ENCODE measurements around the gene CYB5D1. TPM values are rescaled to one million over a fixed set of nuclear protein-coding genes. Genes with fewer than 3 reads are reported as not detected.

Gene CYB5D1
- total and polyA plus RNA-seq, 2 experiments from 2014 or later = 12.2 to 14.1 TPM

DNA sequence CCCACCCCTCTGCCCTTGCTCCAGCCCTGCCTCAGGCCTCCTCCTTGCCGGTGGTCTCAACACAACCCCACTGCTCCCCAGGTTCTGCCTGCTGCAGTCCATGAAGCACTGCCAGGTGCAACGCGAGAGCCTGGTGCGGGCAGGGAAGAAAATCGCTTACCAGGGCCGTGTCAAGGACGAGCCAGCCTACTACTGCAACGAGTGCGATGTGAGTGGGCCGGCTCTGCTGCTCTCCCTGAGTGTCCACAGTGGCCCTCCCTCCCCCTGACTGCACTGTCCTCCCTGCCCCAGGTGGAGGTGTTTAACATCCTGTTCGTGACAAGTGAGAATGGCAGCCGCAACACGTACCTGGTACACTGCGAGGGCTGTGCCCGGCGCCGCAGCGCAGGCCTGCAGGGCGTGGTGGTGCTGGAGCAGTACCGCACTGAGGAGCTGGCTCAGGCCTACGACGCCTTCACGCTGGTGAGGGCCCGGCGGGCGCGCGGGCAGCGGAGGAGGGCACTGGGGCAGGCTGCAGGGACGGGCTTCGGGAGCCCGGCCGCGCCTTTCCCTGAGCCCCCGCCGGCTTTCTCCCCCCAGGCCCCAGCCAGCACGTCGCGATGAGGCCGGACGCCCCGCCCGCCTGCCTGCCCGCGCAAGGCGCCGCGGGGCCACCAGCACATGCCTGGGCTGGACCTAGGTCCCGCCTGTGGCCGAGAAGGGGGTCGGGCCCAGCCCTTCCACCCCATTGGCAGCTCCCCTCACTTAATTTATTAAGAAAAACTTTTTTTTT lies 4.7 kb upstream of the CYB5D1 start:
- Histone ChIP-seq H3K4me1 (ENCODE audit: insufficient read depth) (peaks cover 26% of the 10 kb centered on the region), H3K9me2 (replicated peaks; ENCODE audit: insufficient read depth) (no peaks in the 10 kb centered on the region), H2AFZ (no peak overlapping the region), H3K4me2 (no peak overlapping the region), H3K27me3 (no peaks in the 10 kb centered on the region), H3K27ac (no peak overlapping the region), H3K4me3 (no peak overlapping the region), H3K9me3 (ENCODE audit: low read depth) (no peaks in the 10 kb centered on the region), H3K79me2 (peaks cover 35% of the 10 kb centered on the region), H4K20me1 (ENCODE audit: insufficient read depth, poor library complexity, severe bottlenecking) (peaks cover 49% of the 10 kb centered on the region), H3K36me3 (replicated peaks; ENCODE audit: insufficient read depth, low read depth) (no peaks in the 10 kb centered on the region)
- DNase-seq (ENCODE audit: low spot score) = peak; percentile 14
- WGBS (ENCODE audit: low lambda C conversion rate, missing lambda C conversion rate) = 89% methylated on average over 34 of the region's 51 CpGs
- TF ChIP-seq EZH2 (IDR thresholded peaks at IDR 0.05; ENCODE audit: borderline replicate concordance) = no peak
- TF ChIP-seq, protein P1, sequence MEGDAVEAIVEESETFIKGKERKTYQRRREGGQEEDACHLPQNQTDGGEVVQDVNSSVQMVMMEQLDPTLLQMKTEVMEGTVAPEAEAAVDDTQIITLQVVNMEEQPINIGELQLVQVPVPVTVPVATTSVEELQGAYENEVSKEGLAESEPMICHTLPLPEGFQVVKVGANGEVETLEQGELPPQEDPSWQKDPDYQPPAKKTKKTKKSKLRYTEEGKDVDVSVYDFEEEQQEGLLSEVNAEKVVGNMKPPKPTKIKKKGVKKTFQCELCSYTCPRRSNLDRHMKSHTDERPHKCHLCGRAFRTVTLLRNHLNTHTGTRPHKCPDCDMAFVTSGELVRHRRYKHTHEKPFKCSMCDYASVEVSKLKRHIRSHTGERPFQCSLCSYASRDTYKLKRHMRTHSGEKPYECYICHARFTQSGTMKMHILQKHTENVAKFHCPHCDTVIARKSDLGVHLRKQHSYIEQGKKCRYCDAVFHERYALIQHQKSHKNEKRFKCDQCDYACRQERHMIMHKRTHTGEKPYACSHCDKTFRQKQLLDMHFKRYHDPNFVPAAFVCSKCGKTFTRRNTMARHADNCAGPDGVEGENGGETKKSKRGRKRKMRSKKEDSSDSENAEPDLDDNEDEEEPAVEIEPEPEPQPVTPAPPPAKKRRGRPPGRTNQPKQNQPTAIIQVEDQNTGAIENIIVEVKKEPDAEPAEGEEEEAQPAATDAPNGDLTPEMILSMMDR (IDR thresholded peaks at IDR 0.05; ENCODE audit: poor library complexity) = no peak
- TF ChIP-seq EZH2phosphoT487 (IDR thresholded peaks at IDR 0.05; ENCODE audit: low read depth, severe bottlenecking, unreplicated experiment) = no peak

DNA sequence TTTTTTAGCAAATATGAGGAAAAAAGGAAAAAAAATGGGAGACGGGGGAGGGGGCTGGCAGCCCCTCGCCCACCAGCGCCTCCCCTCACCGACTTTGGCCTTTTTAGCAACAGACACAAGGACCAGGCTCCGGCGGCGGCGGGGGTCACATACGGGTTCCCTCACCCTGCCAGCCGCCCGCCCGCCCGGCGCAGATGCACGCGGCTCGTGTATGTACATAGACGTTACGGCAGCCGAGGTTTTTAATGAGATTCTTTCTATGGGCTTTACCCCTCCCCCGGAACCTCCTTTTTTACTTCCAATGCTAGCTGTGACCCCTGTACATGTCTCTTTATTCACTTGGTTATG lies 4.1 kb upstream of the CYB5D1 start:
- Histone ChIP-seq H4K20me1 (ENCODE audit: insufficient read depth, poor library complexity, severe bottlenecking) (peaks cover 43% of the 10 kb centered on the region), H3K36me3 (replicated peaks; ENCODE audit: insufficient read depth, low read depth) (no peaks in the 10 kb centered on the region), H3K4me3 (no peak overlapping the region), H3K9me3 (ENCODE audit: low read depth) (no peaks in the 10 kb centered on the region), H3K27ac (no peak overlapping the region), H3K27me3 (no peaks in the 10 kb centered on the region), H3K4me2 (no peak overlapping the region), H2AFZ (no peak overlapping the region), H3K4me1 (ENCODE audit: insufficient read depth) (peaks cover 32% of the 10 kb centered on the region), H3K9me2 (replicated peaks; ENCODE audit: insufficient read depth) (no peaks in the 10 kb centered on the region), H3K79me2 (peaks cover 39% of the 10 kb centered on the region)
- DNase-seq (ENCODE audit: low spot score) = peak; percentile 15
- WGBS (ENCODE audit: low lambda C conversion rate, missing lambda C conversion rate) = 86% methylated on average over 20 of the region's 21 CpGs
- TF ChIP-seq EZH2 (IDR thresholded peaks at IDR 0.05; ENCODE audit: borderline replicate concordance) (no peak), EZH2phosphoT487 (IDR thresholded peaks at IDR 0.05; ENCODE audit: low read depth, severe bottlenecking, unreplicated experiment) (no peak)
- TF ChIP-seq, protein P1 (IDR thresholded peaks at IDR 0.05; ENCODE audit: poor library complexity) = no peak

DNA sequence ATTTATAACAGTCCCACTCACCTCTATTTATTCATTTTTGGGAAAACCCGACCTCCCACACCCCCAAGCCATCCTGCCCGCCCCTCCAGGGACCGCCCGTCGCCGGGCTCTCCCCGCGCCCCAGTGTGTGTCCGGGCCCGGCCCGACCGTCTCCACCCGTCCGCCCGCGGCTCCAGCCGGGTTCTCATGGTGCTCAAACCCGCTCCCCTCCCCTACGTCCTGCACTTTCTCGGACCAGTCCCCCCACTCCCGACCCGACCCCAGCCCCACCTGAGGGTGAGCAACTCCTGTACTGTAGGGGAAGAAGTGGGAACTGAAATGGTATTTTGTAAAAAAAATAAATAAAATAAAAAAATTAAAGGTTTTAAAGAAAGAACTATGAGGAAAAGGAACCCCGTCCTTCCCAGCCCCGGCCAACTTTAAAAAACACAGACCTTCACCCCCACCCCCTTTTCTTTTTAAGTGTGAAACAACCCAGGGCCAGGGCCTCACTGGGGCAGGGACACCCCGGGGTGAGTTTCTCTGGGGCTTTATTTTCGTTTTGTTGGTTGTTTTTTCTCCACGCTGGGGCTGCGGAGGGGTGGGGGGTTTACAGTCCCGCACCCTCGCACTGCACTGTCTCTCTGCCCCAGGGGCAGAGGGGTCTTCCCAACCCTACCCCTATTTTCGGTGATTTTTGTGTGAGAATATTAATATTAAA lies 3.6 kb upstream of the CYB5D1 start:
- Histone ChIP-seq H3K9me2 (replicated peaks; ENCODE audit: insufficient read depth) (no peaks in the 10 kb centered on the region), H2AFZ (no peak overlapping the region), H3K36me3 (replicated peaks; ENCODE audit: insufficient read depth, low read depth) (no peaks in the 10 kb centered on the region), H3K79me2 (peaks cover 44% of the 10 kb centered on the region), H3K4me2 (peak overlapping the region; percentile 93), H3K4me3 (no peak overlapping the region), H4K20me1 (ENCODE audit: insufficient read depth, poor library complexity, severe bottlenecking) (peaks cover 39% of the 10 kb centered on the region), H3K9me3 (ENCODE audit: low read depth) (no peaks in the 10 kb centered on the region), H3K4me1 (ENCODE audit: insufficient read depth) (peaks cover 34% of the 10 kb centered on the region), H3K27ac (no peak overlapping the region), H3K27me3 (no peaks in the 10 kb centered on the region)
- TF ChIP-seq EZH2 (IDR thresholded peaks at IDR 0.05; ENCODE audit: borderline replicate concordance) (no peak), EZH2phosphoT487 (IDR thresholded peaks at IDR 0.05; ENCODE audit: low read depth, severe bottlenecking, unreplicated experiment) (no peak)
- TF ChIP-seq, protein P1 (IDR thresholded peaks at IDR 0.05; ENCODE audit: poor library complexity) = no peak
- WGBS (ENCODE audit: low lambda C conversion rate, missing lambda C conversion rate) = 68% methylated on average over 28 of the region's 31 CpGs
- DNase-seq (ENCODE audit: low spot score) = peak; percentile 10
